ENCODE measurements around the gene PDPN.

PDPN gene

DNA sequence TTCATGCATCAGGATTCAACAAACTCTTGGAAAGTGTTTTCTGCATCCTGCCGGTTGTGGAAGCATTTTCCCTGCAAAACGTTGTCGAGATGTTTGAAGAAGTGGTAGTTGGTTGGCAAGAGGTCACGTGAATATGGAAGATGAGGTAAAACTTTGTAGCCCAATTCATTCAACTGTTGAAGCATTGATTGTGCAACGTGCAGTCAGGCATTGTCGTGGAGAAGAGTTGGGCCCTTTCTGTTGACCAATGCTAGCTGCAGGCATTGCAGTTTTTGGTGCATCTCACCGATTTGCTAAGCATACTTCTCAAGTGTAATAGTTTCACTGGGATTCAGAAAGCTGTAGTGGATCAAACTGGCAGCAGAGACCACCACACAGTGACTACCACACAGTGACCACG lies 59.4 kb downstream of the PDPN start (continued):
- TF ChIP-seq, protein P1, sequence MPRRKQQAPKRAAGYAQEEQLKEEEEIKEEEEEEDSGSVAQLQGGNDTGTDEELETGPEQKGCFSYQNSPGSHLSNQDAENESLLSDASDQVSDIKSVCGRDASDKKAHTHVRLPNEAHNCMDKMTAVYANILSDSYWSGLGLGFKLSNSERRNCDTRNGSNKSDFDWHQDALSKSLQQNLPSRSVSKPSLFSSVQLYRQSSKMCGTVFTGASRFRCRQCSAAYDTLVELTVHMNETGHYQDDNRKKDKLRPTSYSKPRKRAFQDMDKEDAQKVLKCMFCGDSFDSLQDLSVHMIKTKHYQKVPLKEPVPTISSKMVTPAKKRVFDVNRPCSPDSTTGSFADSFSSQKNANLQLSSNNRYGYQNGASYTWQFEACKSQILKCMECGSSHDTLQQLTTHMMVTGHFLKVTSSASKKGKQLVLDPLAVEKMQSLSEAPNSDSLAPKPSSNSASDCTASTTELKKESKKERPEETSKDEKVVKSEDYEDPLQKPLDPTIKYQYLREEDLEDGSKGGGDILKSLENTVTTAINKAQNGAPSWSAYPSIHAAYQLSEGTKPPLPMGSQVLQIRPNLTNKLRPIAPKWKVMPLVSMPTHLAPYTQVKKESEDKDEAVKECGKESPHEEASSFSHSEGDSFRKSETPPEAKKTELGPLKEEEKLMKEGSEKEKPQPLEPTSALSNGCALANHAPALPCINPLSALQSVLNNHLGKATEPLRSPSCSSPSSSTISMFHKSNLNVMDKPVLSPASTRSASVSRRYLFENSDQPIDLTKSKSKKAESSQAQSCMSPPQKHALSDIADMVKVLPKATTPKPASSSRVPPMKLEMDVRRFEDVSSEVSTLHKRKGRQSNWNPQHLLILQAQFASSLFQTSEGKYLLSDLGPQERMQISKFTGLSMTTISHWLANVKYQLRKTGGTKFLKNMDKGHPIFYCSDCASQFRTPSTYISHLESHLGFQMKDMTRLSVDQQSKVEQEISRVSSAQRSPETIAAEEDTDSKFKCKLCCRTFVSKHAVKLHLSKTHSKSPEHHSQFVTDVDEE (CRISPR knock-in tag; IDR thresholded peaks at IDR 0.05), result no peak
- TF ChIP-seq ARNTL (CRISPR knock-in tag; IDR thresholded peaks at IDR 0.05; ENCODE audit: borderline replicate concordance, low read depth) (no peak), TOX (CRISPR knock-in tag; IDR thresholded peaks at IDR 0.05; ENCODE audit: borderline replicate concordance) (no peak), CSDC2 (CRISPR knock-in tag; IDR thresholded peaks at IDR 0.05) (no peak), ZC3H10 (CRISPR knock-in tag; IDR thresholded peaks at IDR 0.05) (no peak), RARB (CRISPR knock-in tag; IDR thresholded peaks at IDR 0.05) (no peak), TCF4 (CRISPR knock-in tag; IDR thresholded peaks at IDR 0.05; ENCODE audit: borderline replicate concordance) (no peak)
- TF ChIP-seq, protein P2, sequence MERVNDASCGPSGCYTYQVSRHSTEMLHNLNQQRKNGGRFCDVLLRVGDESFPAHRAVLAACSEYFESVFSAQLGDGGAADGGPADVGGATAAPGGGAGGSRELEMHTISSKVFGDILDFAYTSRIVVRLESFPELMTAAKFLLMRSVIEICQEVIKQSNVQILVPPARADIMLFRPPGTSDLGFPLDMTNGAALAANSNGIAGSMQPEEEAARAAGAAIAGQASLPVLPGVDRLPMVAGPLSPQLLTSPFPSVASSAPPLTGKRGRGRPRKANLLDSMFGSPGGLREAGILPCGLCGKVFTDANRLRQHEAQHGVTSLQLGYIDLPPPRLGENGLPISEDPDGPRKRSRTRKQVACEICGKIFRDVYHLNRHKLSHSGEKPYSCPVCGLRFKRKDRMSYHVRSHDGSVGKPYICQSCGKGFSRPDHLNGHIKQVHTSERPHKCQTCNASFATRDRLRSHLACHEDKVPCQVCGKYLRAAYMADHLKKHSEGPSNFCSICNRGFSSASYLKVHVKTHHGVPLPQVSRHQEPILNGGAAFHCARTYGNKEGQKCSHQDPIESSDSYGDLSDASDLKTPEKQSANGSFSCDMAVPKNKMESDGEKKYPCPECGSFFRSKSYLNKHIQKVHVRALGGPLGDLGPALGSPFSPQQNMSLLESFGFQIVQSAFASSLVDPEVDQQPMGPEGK (CRISPR knock-in tag; IDR thresholded peaks at IDR 0.05; ENCODE audit: borderline replicate concordance), result no peak

DNA sequence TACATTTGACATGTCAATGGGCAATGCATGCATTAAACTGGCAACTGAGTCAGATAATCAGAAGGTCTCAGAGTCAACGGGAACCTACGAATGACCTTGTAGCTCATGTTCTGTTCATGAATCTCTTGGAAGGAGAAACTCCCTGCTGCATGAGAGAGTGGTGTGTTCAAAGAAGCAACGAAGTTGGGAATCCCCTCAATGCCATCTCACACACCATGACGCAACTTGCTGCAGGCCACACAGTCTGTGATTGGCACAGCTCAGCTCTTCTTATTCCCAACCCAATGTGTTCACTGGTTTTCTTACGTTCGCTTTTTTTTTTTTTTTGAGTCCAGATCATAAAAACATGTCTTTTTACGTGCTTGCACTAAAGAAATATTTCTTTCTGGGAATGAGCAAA lies 62.9 kb downstream of the PDPN start:
- TF ChIP-seq ZNF565 (CRISPR knock-in tag; conservative IDR thresholded peaks at IDR 0.05; ENCODE audit: low read depth) (no peak), ZNF70 (CRISPR knock-in tag; IDR thresholded peaks at IDR 0.05) (no peak), GLIS3 (CRISPR knock-in tag; IDR thresholded peaks at IDR 0.05) (no peak), ZFP3 (CRISPR knock-in tag; IDR thresholded peaks at IDR 0.05) (no peak), ZNF8 (CRISPR knock-in tag; IDR thresholded peaks at IDR 0.05) (no peak), ZC3H10 (CRISPR knock-in tag; IDR thresholded peaks at IDR 0.05) (no peak), TCF4 (CRISPR knock-in tag; IDR thresholded peaks at IDR 0.05; ENCODE audit: borderline replicate concordance) (no peak), ESRRG (CRISPR knock-in tag; IDR thresholded peaks at IDR 0.05) (no peak), SNAI2 (CRISPR knock-in tag; IDR thresholded peaks at IDR 0.05) (no peak), BACH2 (CRISPR knock-in tag; IDR thresholded peaks at IDR 0.05; ENCODE audit: borderline replicate concordance) (no peak), ARNTL (CRISPR knock-in tag; IDR thresholded peaks at IDR 0.05; ENCODE audit: borderline replicate concordance, low read depth) (no peak), CSDC2 (CRISPR knock-in tag; IDR thresholded peaks at IDR 0.05) (no peak), OSR1 (CRISPR knock-in tag; IDR thresholded peaks at IDR 0.05) (no peak)
- TF ChIP-seq, protein P1 (CRISPR knock-in tag; IDR thresholded peaks at IDR 0.05), result no peak
- TF ChIP-seq, protein P3, sequence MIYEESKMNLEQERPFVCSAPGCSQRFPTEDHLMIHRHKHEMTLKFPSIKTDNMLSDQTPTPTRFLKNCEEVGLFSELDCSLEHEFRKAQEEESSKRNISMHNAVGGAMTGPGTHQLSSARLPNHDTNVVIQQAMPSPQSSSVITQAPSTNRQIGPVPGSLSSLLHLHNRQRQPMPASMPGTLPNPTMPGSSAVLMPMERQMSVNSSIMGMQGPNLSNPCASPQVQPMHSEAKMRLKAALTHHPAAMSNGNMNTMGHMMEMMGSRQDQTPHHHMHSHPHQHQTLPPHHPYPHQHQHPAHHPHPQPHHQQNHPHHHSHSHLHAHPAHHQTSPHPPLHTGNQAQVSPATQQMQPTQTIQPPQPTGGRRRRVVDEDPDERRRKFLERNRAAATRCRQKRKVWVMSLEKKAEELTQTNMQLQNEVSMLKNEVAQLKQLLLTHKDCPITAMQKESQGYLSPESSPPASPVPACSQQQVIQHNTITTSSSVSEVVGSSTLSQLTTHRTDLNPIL (CRISPR knock-in tag; IDR thresholded peaks at IDR 0.05; ENCODE audit: low read depth), result no peak
- TF ChIP-seq, protein P2 (CRISPR knock-in tag; IDR thresholded peaks at IDR 0.05; ENCODE audit: borderline replicate concordance), result no peak
- TF ChIP-seq, protein P4, sequence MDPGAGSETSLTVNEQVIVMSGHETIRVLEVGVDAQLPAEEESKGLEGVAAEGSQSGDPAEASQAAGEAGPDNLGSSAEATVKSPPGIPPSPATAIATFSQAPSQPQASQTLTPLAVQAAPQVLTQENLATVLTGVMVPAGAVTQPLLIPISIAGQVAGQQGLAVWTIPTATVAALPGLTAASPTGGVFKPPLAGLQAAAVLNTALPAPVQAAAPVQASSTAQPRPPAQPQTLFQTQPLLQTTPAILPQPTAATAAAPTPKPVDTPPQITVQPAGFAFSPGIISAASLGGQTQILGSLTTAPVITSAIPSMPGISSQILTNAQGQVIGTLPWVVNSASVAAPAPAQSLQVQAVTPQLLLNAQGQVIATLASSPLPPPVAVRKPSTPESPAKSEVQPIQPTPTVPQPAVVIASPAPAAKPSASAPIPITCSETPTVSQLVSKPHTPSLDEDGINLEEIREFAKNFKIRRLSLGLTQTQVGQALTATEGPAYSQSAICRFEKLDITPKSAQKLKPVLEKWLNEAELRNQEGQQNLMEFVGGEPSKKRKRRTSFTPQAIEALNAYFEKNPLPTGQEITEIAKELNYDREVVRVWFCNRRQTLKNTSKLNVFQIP (CRISPR knock-in tag; IDR thresholded peaks at IDR 0.05; ENCODE audit: borderline replicate concordance, low read depth), result no peak
- TF ChIP-seq, protein P5, sequence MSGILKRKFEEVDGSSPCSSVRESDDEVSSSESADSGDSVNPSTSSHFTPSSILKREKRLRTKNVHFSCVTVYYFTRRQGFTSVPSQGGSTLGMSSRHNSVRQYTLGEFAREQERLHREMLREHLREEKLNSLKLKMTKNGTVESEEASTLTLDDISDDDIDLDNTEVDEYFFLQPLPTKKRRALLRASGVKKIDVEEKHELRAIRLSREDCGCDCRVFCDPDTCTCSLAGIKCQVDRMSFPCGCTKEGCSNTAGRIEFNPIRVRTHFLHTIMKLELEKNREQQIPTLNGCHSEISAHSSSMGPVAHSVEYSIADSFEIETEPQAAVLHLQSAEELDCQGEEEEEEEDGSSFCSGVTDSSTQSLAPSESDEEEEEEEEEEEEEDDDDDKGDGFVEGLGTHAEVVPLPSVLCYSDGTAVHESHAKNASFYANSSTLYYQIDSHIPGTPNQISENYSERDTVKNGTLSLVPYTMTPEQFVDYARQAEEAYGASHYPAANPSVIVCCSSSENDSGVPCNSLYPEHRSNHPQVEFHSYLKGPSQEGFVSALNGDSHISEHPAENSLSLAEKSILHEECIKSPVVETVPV (CRISPR knock-in tag; IDR thresholded peaks at IDR 0.05), result no peak
- ATAC-seq, result no peak

Data from SK-N-SH treated with all-trans-retinoic acid at 6 μM for 48 hours (cell line).